GM23338 (cell line): Measurements from ENCODE around the gene CREB3L2.

Experiments
- CREB1 ChIP-seq: fragments of 250-450 bp; sonication (Bioruptor Pico); IDR thresholded peaks from 2 replicates; pipeline ENCODE4 v1.5.0; 2020; ENCODE audit warnings: low read depth, mild to moderate bottlenecking, moderate library complexity
- CTCF ChIP-seq, 2 experiments: fragments of 200-600 bp in 1 of 2; sonication (generic) in 1 of 2; conservative IDR thresholded peaks; 2 replicates each; pipeline versions ENCODE4 v1.5.1 to v1.6.1; 2016 to 2017; ENCODE audit warnings: antibody characterized with exemption in 2 of 2, low read depth in 2 of 2, mild to moderate bottlenecking in 2 of 2, moderate library complexity in 1 of 2
- EZH2 ChIP-seq: fragments of 200-600 bp; sonication (generic); IDR thresholded peaks from one replicate; pipeline ENCODE4 v1.8.0; 2017; ENCODE audit warnings: antibody characterized with exemption, mild to moderate bottlenecking, low read depth; ENCODE audit not compliant: unreplicated experiment
- EZH2phosphoT487 ChIP-seq: fragments of 200-600 bp; sonication (generic); IDR thresholded peaks from one replicate; pipeline ENCODE4 v1.8.1; 2018; ENCODE audit warnings: antibody characterized with exemption; ENCODE audit not compliant: unreplicated experiment
- JUNB ChIP-seq: IDR thresholded peaks from one replicate; pipeline ENCODE4 v1.6.1; 2016; ENCODE audit warnings: antibody characterized with exemption; ENCODE audit not compliant: unreplicated experiment
- POLR2AphosphoS5 ChIP-seq: IDR thresholded peaks from 2 replicates; pipeline ENCODE4 v1.6.1; 2016; ENCODE audit warnings: antibody characterized with exemption, low read depth
- REST ChIP-seq: IDR thresholded peaks from one replicate; pipeline ENCODE4 v1.6.1; 2018; ENCODE audit warnings: antibody characterized with exemption; ENCODE audit not compliant: unreplicated experiment

GRCh38 chr7:137880432-137880831 is 121.5 kb downstream of the CREB3L2 start:
- TF ChIP-seq CTCF (conservative IDR thresholded peaks at IDR 0.05; ENCODE audit: low read depth in 2 of 2) (no peak), CREB1 (no peak), POLR2AphosphoS5 (no peak), EZH2 (no peak), JUNB (no peak), REST (no peak), EZH2phosphoT487 (no peak)
